HEK293 (cell line): ENCODE results near the gene EIF5A.

Experiments
- CTCF ChIA-PET: fragments of 350-600 bp; formaldehyde crosslinking; extraction: SDS; loops from one replicate; lab custom pipeline; 2021; ENCODE audit warnings: antibody characterized with exemption; lab: Yijun Ruan, JAX
- POLR2A ChIA-PET: fragments of 300-600 bp; formaldehyde crosslinking; extraction: SDS; loops from one replicate; lab custom pipeline; 2020; ENCODE audit warnings: antibody characterized with exemption, inconsistent platforms; lab: Yijun Ruan, JAX
- H3K27ac ChIP-seq: fragments of 200-500 bp; sonication (Bioruptor generic); 2 replicates; pipeline ENCODE4 v1.5.1; 2014; ENCODE audit warnings: low read depth, low read length, control low read depth, inconsistent platforms; ENCODE audit errors: extremely low read depth
- H3K36me3 ChIP-seq, 2 experiments: fragments of 200-500 bp in 1 of 2; sonication (Bioruptor generic) in 1 of 2; 1 replicate in 1 of 2; 2 replicates in 1 of 2; pipeline ENCODE4 v1.5.1; 2014 to 2017; ENCODE audit warnings: inconsistent platforms in 2 of 2, low read length in 2 of 2; ENCODE audit not compliant: control insufficient read depth in 2 of 2, insufficient read depth in 1 of 2
- H3K4me1 ChIP-seq: fragments of 200-500 bp; sonication (Bioruptor generic); 2 replicates; pipeline ENCODE4 v1.5.1; 2014; ENCODE audit warnings: mild to moderate bottlenecking, low read length, inconsistent platforms; ENCODE audit not compliant: control insufficient read depth, insufficient read depth
- H3K4me3 ChIP-seq: 2 replicates; pipeline ENCODE4 v1.5.1; 2011; ENCODE audit warnings: low read depth, mild to moderate bottlenecking, control low read depth, low read length, moderate library complexity
- H3K9me3 ChIP-seq: fragments of 200-500 bp; sonication (Bioruptor generic); 2 replicates; pipeline ENCODE4 v1.5.1; 2014; ENCODE audit warnings: low read depth, low read length, inconsistent platforms; ENCODE audit not compliant: control insufficient read depth, insufficient read depth
- BCL11A ChIP-seq: fragments of 450-650 bp; formaldehyde crosslinking; IDR thresholded peaks from 2 replicates; pipeline ENCODE4 v1.5.1; 2016; ENCODE audit warnings: low read depth, missing biosample characterization, missing genetic modification characterization
- GFI1B ChIP-seq: fragments of 450-650 bp; formaldehyde crosslinking; IDR thresholded peaks from 2 replicates; pipeline ENCODE4 v1.5.1; 2016; ENCODE audit warnings: missing biosample characterization, missing genetic modification characterization
- HOXC10 ChIP-seq: sonication (generic); formaldehyde crosslinking; IDR thresholded peaks from 2 replicates; pipeline ENCODE4 v1.8.1; 2023; ENCODE audit warnings: mild to moderate bottlenecking, missing genetic modification reagents
- KLF10 ChIP-seq: fragments of 450-650 bp; IDR thresholded peaks from 2 replicates; pipeline ENCODE4 v1.5.1; 2018; ENCODE audit warnings: missing biosample characterization, mild to moderate bottlenecking, missing genetic modification characterization
- YY1 ChIP-seq: fragments of 450-650 bp; formaldehyde crosslinking; IDR thresholded peaks from 2 replicates; pipeline ENCODE4 v1.5.1; 2018; ENCODE audit warnings: missing biosample characterization, missing genetic modification characterization
- ZFP3 ChIP-seq: fragments of 450-650 bp; formaldehyde crosslinking; IDR thresholded peaks from 2 replicates; pipeline ENCODE4 v1.5.1; 2016; ENCODE audit warnings: low read depth, missing biosample characterization, missing genetic modification characterization
- ZIC2 ChIP-seq: fragments of 450-650 bp; formaldehyde crosslinking; IDR thresholded peaks from 2 replicates; pipeline ENCODE4 v1.5.1; 2016; ENCODE audit warnings: missing biosample characterization, missing genetic modification characterization
- ZNF514 ChIP-seq: fragments of 450-650 bp; formaldehyde crosslinking; IDR thresholded peaks from 2 replicates; pipeline ENCODE4 v1.5.1; 2016; ENCODE audit warnings: missing biosample characterization, missing genetic modification characterization
- ZNF623 ChIP-seq: fragments of 450-650 bp; formaldehyde crosslinking; IDR thresholded peaks from 2 replicates; pipeline ENCODE4 v1.5.1; 2016; ENCODE audit warnings: missing biosample characterization, missing genetic modification characterization
- ZNF670 ChIP-seq: fragments of 450-650 bp; formaldehyde crosslinking; IDR thresholded peaks from 2 replicates; pipeline ENCODE4 v1.5.1; 2016; ENCODE audit warnings: missing biosample characterization, missing genetic modification characterization, low read depth
- ZSCAN30 ChIP-seq: fragments of 450-650 bp; IDR thresholded peaks from 2 replicates; pipeline ENCODE4 v1.5.1; 2018; ENCODE audit warnings: missing biosample characterization, mild to moderate bottlenecking, missing genetic modification characterization, moderate library complexity
- TF ChIP-seq, protein P1 (sequence below): fragments of 450-650 bp; formaldehyde crosslinking; IDR thresholded peaks from 2 replicates; pipeline ENCODE4 v1.5.1; 2016; ENCODE audit warnings: missing biosample characterization, missing genetic modification characterization
- TF ChIP-seq, protein P2 (sequence below): fragments of 450-650 bp; formaldehyde crosslinking; IDR thresholded peaks from 2 replicates; pipeline ENCODE4 v1.5.1; 2016; ENCODE audit warnings: missing biosample characterization, missing genetic modification characterization
- TF ChIP-seq, protein P3 (sequence below): fragments of 450-650 bp; formaldehyde crosslinking; IDR thresholded peaks from 2 replicates; pipeline ENCODE4 v1.5.1; 2017; ENCODE audit warnings: missing biosample characterization, missing genetic modification characterization

Gene EIF5A

DNA sequence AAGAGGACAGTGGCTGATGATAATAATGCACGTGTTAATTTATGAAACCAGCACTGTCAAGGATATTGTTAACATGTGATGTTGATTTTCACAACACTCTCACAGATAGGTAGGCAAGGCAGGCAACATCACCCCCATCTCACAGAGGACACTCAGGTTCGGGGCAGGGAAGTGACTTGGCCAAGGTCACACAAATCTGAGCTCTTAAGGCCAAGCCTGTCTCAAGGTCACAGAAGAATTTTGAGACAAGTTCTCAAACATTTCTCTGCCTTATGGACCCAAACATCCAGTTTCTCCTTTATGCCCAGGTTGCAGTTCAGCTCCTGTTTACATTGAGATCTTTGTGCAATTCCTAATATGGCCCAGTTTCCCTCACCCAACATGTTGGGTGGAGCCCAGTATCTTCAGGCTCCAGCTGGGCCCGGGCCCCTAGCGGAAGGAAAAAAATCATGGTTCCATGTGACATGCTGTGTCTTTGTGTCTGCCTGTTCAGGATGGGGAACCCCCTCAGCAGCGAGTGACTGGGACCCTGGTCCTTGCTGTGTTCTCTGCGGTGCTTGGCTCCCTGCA is 24.6 kb upstream of the EIF5A start:
- H3K4me1 ChIP-seq: peaks cover 9% of the 10 kb centered on the region
- no peaks in the 10 kb centered on the region; a peak in 1 of 3 replicates for H3K36me3 ChIP-seq
- H3K9me3 ChIP-seq: no peaks in the 10 kb centered on the region
- ChIA-PET POLR2A (interaction anchor here (1.0 to 3.1 kb wide), 3 partner anchors 13 to 62 kb away, joined by 3 to 20 read pairs (median 14); no protein-coding TSS in a partner anchor), CTCF (interaction anchor here (0.6 to 9.0 kb wide), 5 partner anchors 10 to 855 kb away, joined by 3 to 160 read pairs (median 3); no protein-coding TSS in a partner anchor)
- TF ChIP-seq ZNF670 (tag by site-specific recombination) (no peak), ZIC2 (tag by site-specific recombination) (peak; percentile 32; the same call in 1 of the 2 replicates)
- H3K4me3 ChIP-seq: no peak overlapping the region
- no peak overlapping the region for H3K27ac ChIP-seq

DNA sequence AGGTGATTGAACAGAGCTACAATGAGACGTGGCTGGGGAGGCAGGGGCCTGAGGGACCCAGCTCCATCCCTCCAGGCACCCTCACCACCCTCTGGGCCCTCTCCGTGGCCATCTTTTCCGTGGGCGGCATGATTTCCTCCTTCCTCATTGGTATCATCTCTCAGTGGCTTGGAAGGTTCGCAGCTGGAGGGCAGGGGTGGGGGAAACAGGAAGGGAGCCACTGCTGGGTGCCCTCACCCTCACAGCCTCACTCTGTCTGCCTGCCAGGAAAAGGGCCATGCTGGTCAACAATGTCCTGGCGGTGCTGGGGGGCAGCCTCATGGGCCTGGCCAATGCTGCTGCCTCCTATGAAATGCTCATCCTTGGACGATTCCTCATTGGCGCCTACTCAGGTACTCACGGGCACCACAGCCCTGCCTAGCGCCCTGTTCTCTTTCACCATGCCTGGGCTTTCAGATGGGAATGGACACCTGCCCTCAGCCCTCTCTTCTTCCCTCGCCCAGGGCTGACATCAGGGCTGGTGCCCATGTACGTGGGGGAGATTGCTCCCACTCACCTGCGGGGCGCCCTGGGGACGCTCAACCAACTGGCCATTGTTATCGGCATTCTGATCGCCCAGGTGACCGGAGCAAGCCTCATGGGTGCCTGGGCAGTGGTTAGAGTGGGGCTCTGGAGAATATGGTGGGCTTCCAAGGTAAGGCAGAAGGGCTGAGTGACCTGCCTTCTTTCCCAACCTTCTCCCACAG is 23.8 kb upstream of the EIF5A start:
- ChIA-PET CTCF (interaction anchor here (0.6 to 9.0 kb wide), 3 partner anchors 15 to 258 kb away, joined by 3 to 160 read pairs (median 3); no protein-coding TSS in a partner anchor), POLR2A (no interaction called here)
- H3K4me1 ChIP-seq: peaks cover 9% of the 10 kb centered on the region
- no peak overlapping the region for H3K4me3 ChIP-seq
- H3K36me3 ChIP-seq: no peaks in the 10 kb centered on the region; a peak in 1 of 3 replicates
- H3K27ac ChIP-seq: no peak overlapping the region
- TF ChIP-seq ZNF670 (tag by site-specific recombination): no peak
- no peak for TF ChIP-seq ZNF514 (tag by site-specific recombination)
- TF ChIP-seq ZNF623 (tag by site-specific recombination): no peak
- TF ChIP-seq GFI1B (tag by site-specific recombination): no peak
- TF ChIP-seq BCL11A: no peak
- no peak for TF ChIP-seq KLF10 (tag by site-specific recombination)
- no peak for TF ChIP-seq YY1
- TF ChIP-seq, protein P1, sequence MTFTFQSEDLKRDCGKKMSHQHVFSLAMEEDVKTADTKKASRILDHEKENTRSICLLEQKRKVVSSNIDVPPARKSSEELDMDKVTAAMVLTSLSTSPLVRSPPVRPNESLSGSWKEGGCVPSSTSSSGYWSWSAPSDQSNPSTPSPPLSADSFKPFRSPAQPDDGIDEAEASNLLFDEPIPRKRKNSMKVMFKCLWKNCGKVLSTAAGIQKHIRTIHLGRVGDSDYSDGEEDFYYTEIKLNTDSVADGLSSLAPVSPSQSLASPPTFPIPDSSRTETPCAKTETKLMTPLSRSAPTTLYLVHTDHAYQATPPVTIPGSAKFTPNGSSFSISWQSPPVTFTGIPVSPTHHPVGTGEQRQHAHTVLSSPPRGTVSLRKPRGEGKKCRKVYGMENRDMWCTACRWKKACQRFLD (tag by site-specific recombination): no peak
- TF ChIP-seq HOXC10 (CRISPR knock-in tag): no peak
- TF ChIP-seq ZSCAN30 (tag by site-specific recombination): no peak
- no peak for TF ChIP-seq ZFP3 (tag by site-specific recombination)
- TF ChIP-seq, protein P2, sequence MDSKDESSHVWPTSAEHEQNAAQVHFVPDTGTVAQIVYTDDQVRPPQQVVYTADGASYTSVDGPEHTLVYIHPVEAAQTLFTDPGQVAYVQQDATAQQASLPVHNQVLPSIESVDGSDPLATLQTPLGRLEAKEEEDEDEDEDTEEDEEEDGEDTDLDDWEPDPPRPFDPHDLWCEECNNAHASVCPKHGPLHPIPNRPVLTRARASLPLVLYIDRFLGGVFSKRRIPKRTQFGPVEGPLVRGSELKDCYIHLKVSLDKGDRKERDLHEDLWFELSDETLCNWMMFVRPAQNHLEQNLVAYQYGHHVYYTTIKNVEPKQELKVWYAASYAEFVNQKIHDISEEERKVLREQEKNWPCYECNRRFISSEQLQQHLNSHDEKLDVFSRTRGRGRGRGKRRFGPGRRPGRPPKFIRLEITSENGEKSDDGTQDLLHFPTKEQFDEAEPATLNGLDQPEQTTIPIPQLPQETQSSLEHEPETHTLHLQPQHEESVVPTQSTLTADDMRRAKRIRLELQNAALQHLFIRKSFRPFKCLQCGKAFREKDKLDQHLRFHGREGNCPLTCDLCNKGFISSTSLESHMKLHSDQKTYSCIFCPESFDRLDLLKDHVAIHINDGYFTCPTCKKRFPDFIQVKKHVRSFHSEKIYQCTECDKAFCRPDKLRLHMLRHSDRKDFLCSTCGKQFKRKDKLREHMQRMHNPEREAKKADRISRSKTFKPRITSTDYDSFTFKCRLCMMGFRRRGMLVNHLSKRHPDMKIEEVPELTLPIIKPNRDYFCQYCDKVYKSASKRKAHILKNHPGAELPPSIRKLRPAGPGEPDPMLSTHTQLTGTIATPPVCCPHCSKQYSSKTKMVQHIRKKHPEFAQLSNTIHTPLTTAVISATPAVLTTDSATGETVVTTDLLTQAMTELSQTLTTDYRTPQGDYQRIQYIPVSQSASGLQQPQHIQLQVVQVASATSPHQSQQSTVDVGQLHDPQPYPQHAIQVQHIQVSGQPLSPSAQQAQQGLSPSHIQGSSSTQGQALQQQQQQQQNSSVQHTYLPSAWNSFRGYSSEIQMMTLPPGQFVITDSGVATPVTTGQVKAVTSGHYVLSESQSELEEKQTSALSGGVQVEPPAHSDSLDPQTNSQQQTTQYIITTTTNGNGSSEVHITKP: no peak
- TF ChIP-seq, protein P3, sequence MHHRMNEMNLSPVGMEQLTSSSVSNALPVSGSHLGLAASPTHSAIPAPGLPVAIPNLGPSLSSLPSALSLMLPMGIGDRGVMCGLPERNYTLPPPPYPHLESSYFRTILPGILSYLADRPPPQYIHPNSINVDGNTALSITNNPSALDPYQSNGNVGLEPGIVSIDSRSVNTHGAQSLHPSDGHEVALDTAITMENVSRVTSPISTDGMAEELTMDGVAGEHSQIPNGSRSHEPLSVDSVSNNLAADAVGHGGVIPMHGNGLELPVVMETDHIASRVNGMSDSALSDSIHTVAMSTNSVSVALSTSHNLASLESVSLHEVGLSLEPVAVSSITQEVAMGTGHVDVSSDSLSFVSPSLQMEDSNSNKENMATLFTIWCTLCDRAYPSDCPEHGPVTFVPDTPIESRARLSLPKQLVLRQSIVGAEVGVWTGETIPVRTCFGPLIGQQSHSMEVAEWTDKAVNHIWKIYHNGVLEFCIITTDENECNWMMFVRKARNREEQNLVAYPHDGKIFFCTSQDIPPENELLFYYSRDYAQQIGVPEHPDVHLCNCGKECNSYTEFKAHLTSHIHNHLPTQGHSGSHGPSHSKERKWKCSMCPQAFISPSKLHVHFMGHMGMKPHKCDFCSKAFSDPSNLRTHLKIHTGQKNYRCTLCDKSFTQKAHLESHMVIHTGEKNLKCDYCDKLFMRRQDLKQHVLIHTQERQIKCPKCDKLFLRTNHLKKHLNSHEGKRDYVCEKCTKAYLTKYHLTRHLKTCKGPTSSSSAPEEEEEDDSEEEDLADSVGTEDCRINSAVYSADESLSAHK (tag by site-specific recombination): no peak
- H3K9me3 ChIP-seq: no peaks in the 10 kb centered on the region
